ENCODE measurements around the gene EEIG1.

EEIG1 gene

DNA sequence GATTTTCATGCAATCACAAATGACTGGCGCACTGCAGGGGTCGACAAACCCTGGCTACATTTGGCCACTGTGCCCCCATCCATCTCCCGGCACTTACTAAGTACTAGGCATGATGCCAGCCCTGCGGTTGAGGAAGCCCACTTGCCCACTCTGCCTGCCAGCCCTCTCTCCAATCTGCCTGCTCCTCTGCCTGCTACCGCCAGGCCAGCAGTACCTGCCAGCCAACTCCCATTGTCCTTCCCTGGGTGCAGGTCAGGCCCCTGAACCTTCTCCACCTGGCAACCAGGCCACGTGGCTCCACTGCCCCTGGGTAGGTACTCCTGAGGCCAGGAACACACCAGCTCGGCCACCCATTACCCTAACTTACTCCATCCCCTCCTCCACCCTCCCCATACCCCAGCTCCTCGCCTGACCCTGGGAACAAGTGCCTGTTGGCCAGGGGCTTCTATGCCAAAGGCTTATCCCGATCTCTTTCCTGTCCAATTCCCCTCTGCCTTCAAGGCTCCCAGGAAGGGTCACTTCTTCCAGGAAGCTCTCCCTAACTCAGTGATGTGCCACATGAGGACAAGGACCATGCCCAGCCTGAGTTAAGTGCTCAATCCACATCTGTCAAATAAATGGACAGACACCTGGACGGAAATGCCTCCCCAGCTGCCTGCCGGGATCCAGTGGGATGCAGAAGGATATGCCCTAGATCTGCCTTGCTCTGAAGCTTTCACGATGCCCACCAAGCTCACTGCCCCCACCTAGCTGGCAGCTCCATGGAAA, 6.6 kb downstream of the EEIG1 start:
- DNase-seq, result no peak

DNA sequence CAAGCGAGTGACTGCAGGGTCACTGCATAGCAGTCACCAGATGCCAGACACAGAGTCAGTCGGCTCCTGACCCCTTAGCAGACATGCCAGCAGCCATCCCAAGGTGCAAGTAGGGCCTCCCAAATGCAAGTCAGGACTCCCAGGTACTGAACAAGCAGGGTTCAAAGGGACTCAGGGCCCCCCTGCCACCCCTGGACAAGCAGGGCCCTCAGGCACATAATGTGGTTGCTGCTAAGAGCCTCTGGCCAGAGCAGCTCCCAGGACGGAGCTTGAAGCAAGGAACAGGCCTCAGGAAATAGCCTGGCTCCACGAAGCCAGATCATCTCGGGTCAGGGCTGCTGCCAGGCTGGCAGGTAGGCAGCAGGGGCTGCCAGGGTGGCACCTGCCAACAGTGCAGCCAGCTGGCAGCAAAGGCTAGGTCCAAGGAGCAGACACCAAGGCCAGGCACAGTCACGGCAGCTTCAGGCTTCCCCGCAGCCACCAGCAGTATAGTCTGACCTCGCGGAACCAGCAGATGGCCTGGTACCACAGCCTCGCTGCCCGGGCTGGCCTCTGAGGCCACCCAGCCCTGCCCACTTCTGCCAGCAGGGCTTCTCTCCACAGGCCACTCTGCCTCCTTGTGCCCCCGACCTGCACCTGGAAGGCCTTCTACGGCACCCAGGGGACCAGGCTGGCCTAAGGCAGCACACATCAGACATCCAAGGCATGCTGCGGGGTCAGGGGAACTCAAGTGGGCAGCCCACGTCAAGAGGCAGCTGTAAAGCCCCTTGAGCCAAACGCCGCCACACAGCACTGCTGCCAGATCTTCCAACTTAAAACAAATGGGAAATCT, 7.4 kb downstream of the EEIG1 start:
- DNase-seq, result no peak

GRCh38 chr9:127972236-127972871, 8.4 kb downstream of the EEIG1 start:
- no peak for DNase-seq

- peak; percentile 43 for DNase-seq
Observed at GRCh38 chr9:127971357-127972235, 9.2 kb downstream of the EEIG1 start.

GRCh38 chr9:127970401-127971313, 10.1 kb downstream of the EEIG1 start:
- DNase-seq, result peak; percentile 19

- DNase-seq, result peak; percentile 44
Observed at GRCh38 chr9:127968700-127969383, 11.9 kb downstream of the EEIG1 start.

DNA sequence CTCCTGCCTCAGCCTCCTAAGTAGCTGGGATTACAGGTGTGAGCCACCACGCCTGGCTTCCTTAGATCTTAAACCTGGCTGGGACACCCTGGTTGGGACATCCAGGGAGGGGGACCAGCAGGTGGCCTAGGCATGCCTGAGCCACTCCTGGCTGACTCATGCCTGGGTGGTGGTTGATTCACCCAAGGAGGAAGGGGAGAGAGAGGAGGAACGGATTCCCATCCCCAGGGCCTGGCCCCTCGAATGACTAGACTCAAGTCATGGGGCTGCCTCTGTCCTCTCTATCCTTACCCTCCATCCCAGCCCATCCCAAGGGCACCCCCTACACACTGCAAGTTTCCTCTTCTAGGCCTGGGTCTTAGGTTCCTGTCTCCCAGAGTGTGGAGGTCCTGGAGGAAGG, 12.7 kb downstream of the EEIG1 start:
- peak; percentile 20 for DNase-seq

GRCh38 chr9:127967151-127967809, 13.5 kb downstream of the EEIG1 start:
- peak; percentile 30 for DNase-seq

DNA sequence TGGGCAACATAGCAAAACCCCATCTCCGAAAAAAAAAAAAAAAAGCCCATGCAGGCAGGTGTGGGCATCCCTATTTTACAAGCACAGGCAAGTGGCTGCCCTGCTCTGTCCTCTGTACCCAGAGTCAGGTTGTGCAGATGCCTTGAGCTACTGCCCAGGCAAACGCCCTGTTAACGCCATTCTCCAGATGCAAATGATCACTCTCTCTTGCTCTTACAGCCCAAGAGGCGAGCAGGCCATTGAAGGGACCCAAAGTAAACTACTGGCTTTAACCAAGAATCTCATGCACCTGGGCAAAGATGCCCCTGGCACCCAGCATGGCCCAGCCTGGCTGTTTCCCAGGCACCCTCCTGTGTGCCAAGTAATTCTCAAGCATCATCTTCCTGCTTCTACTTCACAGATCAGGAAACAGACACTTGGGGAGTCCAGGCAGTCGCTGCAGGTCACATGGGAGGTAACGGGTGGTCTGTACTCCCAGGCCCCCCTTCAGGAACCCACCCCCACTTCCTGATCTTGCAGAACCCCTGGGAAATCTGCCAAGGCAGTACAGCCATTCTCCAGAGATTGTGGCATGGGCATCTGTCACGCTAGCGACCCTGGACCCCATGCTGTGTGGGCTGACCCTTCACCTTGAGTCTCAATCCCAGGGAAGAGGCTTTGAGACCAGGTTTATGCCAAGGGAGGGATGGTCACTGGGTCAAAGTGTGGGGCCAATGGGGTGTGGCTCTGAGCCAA, 14.2 kb downstream of the EEIG1 start:
- no peak for DNase-seq

DNA sequence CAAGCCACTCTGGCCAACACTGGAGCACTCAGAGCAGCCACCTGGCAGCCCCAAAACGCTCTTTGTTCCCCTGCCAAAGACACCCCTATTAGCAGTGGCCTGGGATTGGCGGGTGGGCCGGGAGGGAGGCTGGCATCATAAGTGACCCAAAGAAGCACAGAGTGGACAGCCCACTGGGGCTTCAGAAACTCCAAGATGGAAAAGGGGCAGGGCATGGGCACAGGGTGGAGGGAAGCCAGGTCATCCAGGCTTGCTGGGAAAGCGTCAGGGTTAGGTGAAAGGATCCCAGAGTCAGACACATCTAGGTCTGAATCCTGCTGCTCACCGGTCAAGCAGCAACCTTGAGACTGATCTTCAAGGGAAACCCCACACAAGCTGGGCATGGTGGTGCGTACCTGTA, 14.8 kb downstream of the EEIG1 start:
- no peak for DNase-seq

DNA sequence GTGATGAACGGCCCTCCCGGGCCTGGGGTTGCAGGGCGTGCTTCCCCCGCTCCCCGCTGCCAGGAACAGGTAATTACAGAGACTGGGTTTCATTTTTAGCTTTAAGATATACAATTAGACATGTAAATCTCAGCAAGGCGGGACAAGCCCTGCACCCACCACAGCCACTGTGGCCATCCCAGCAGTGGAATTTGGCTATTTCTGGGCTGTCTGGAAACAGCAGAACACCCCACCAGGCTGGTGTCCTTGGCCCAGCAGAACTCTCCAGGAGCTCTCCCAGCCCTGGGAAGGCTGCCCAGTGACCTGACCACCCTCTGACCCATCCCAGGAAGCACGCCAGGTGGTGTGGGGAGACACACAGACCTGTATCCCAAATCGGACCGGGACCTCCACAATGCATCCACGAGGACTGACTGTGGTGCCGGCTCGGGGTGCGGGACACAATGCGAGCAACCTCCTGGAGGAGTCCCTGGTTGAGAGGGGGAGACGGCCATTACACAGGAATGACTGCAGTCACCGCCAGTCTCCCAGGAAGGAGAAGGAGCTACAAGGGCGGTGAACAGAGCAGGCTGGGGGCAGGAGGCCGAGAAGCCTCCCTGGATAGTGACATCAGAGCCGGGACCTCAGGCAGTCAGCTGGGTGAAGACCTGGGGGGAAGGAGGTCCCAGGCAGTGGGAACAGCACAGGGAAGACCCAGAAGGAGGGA, 17.3 kb downstream of the EEIG1 start:
- peak; percentile 79 for DNase-seq

GRCh38 chr9:127963041-127963358, 17.8 kb downstream of the EEIG1 start:
- no peak for DNase-seq

- no peak for DNase-seq
Observed at GRCh38 chr9:127962278-127962677, 18.5 kb downstream of the EEIG1 start.

DNA sequence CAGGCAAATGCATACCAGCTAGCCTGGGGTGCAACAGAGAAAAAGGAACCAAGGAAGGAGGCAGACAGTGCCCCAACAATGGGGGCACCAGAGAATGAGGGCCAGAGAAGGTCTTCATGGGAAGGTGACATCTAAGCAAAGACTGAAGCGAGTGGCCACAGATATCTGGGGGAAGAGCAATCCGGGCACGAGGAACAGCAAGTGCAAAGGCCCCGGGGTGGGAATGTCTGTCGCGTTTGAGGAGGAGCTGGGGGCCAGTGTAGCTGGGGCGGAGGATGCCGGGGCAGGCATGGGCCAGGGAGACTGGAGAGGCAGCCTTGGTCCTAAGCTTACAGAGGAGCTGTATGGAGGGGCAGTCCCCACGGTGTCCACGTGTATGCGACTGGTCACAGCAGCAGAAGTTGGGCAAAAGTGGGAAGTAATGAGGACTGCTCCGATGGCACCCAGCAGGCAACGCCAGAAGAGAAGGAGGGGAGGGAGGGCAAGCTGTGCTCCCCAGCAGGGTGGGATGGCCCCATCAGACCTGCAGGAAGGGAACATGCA, 19.1 kb downstream of the EEIG1 start:
- no peak for DNase-seq

DNA sequence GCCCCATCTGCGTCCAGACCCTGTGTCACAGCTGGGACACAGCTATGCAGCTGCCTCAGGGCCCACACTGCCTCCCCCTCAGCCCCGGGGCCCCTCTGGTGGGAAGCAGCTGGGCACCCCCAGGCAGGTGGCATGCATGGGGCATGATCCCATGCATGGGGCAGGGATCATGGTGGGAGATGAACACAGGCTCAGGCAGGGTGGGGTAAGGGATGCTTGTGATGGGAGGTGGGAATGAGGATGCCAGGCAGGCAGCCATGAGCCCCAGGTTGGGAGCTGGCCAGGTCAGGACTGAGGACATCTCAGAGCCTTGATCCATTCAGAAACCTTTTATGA, 19.7 kb downstream of the EEIG1 start:
- no peak for DNase-seq

GRCh38 chr9:127960410-127961154, 20.2 kb downstream of the EEIG1 start:
- DNase-seq, result no peak

DNA sequence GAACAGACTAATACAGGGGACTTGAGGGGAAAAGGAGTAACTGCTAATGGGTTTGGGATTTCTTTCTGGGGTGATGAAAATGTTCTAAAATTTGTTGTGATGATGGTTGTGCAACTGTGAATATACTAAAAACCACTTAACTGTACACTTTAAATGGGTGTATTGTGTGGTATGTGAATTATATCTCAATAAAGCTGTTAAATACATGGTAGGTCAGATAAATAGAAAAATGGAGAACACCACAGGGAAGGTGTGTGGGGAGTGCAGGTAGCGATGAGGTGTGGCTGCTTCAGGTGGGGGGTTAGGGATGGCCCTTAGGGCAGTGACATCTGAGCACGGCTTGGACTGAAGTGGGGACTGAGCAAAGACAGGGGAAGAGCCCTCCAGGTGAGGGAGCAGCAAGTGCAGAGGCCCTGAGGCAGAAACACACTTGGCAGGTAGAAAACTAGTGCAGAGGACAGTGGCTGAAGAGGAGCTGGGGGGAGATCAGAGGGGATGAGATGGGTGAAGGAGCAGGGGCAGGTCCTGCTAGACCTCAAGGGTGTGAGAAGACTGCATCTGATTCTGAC, 20.9 kb downstream of the EEIG1 start:
- no peak for DNase-seq

DNA sequence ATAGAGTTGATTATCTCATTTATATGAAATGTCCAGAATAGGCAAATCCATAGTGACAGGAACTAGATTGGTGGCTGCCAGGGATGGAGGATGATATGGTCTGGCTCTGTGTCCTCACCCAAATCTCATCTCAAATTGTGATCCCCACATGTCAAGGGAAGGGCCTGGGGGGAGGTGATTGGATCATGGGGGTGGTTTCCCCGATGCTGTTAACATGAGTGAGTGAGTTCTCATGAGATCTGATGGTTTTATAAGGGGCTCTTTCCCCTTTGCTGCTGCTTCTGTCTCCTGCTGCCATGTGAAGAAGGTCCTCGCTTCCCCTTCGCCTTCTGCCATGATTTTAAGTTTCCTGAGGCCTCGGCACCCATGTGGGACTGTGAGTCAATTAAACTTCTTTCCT, 21.4 kb downstream of the EEIG1 start:
- no peak for DNase-seq
